GM23338 (cell line): ENCODE data around the gene RTP5. TPM values are rescaled to one million over a fixed set of nuclear protein-coding genes. Genes with fewer than 3 reads are reported as not detected.

Source experiments
- ATAC-seq: fragments of 200-7000 bp; cut with Tn5 transposase; 3 replicates; pipeline ENCODE4 v1.9.1; 2020
- DNase-seq: peaks from one replicate; pipeline ENCODE4 v3.0.0-alpha.2; 2015; ENCODE audit warnings: low spot score
- H2AFZ ChIP-seq: fragments of 200-600 bp; sonication (generic); 2 replicates; pipeline ENCODE4 v1.8.0; 2016; ENCODE audit warnings: antibody characterized with exemption, mild to moderate bottlenecking, moderate library complexity
- H3F3A ChIP-seq: fragments of 200-600 bp; sonication (generic); replicated peaks from 2 replicates; pipeline ENCODE4 v1.8.0; 2017; ENCODE audit warnings: antibody characterized with exemption, mixed run types, low read depth
- H3K27ac ChIP-seq: fragments of 200-600 bp; sonication (generic); 2 replicates; pipeline ENCODE4 v1.6.1; 2016; ENCODE audit warnings: low read depth
- H3K27me3 ChIP-seq: fragments of 200-600 bp; sonication (generic); 2 replicates; pipeline ENCODE4 v1.8.0; 2016; ENCODE audit warnings: mild to moderate bottlenecking, mixed run types, moderate library complexity; ENCODE audit not compliant: insufficient read depth
- H3K36me3 ChIP-seq: fragments of 200-600 bp; sonication (generic); 2 replicates; pipeline ENCODE4 v1.8.0; 2016; ENCODE audit warnings: mild to moderate bottlenecking; ENCODE audit not compliant: insufficient read depth
- H3K4me1 ChIP-seq: fragments of 200-600 bp; sonication (generic); 2 replicates; pipeline ENCODE4 v1.8.0; 2016; ENCODE audit warnings: mild to moderate bottlenecking, moderate library complexity; ENCODE audit not compliant: insufficient read depth
- H3K4me2 ChIP-seq: fragments of 200-600 bp; sonication (generic); 2 replicates; pipeline ENCODE4 v1.7.1; 2017; ENCODE audit warnings: mixed run types
- H3K4me3 ChIP-seq: fragments of 200-600 bp; sonication (generic); 2 replicates; pipeline ENCODE4 v1.6.1; 2016; ENCODE audit warnings: mixed run types
- H3K79me2 ChIP-seq: fragments of 200-600 bp; sonication (generic); replicated peaks from 2 replicates; pipeline ENCODE4 v1.8.0; 2017; ENCODE audit warnings: mild to moderate bottlenecking; ENCODE audit not compliant: insufficient read depth
- H3K9me2 ChIP-seq: fragments of 200-600 bp; sonication (generic); 2 replicates; pipeline ENCODE4 v1.8.0; 2017; ENCODE audit not compliant: insufficient read depth
- H4K20me1 ChIP-seq: fragments of 200-600 bp; sonication (generic); replicated peaks from 2 replicates; pipeline ENCODE4 v1.8.0; 2017; ENCODE audit warnings: mild to moderate bottlenecking; ENCODE audit not compliant: insufficient read depth
- H3K27ac Mint-ChIP-seq: 2 replicates; pipeline ENCODE4 v1.8.0; 2020; ENCODE audit warnings: inconsistent platforms, mild to moderate bottlenecking, moderate library complexity, mixed read lengths
- H3K27me3 Mint-ChIP-seq: 3 replicates; pipeline ENCODE4 v1.8.0; 2022; ENCODE audit warnings: low read depth, mild to moderate bottlenecking, moderate library complexity, mixed read lengths, inconsistent platforms; ENCODE audit not compliant: insufficient read depth, poor library complexity
- H3K36me3 Mint-ChIP-seq: 3 replicates; pipeline ENCODE4 v1.8.0; 2021; ENCODE audit warnings: low read depth, mild to moderate bottlenecking, inconsistent platforms, moderate library complexity, mixed read lengths
- H3K4me1 Mint-ChIP-seq: 3 replicates; pipeline ENCODE4 v1.8.0; 2020; ENCODE audit warnings: mild to moderate bottlenecking, inconsistent platforms, mixed read lengths
- H3K4me3 Mint-ChIP-seq: 3 replicates; pipeline ENCODE4 v1.8.0; 2021; ENCODE audit warnings: moderate library complexity, mild to moderate bottlenecking, inconsistent platforms, mixed read lengths
- H3K9me3 Mint-ChIP-seq: 3 replicates; pipeline ENCODE4 v1.8.0; 2020; ENCODE audit warnings: moderate library complexity, mild to moderate bottlenecking, inconsistent platforms, mixed read lengths
- CREB1 ChIP-seq: fragments of 250-450 bp; sonication (Bioruptor Pico); IDR thresholded peaks from 2 replicates; pipeline ENCODE4 v1.5.0; 2020; ENCODE audit warnings: low read depth, mild to moderate bottlenecking, moderate library complexity
- CTCF ChIP-seq, 2 experiments: fragments of 200-600 bp in 1 of 2; sonication (generic) in 1 of 2; conservative IDR thresholded peaks; 2 replicates each; pipeline versions ENCODE4 v1.5.1 to v1.6.1; 2016 to 2017; ENCODE audit warnings: antibody characterized with exemption in 2 of 2, low read depth in 2 of 2, mild to moderate bottlenecking in 2 of 2, moderate library complexity in 1 of 2
- EZH2 ChIP-seq: fragments of 200-600 bp; sonication (generic); IDR thresholded peaks from one replicate; pipeline ENCODE4 v1.8.0; 2017; ENCODE audit warnings: antibody characterized with exemption, mild to moderate bottlenecking, low read depth; ENCODE audit not compliant: unreplicated experiment
- JUNB ChIP-seq: IDR thresholded peaks from one replicate; pipeline ENCODE4 v1.6.1; 2016; ENCODE audit warnings: antibody characterized with exemption; ENCODE audit not compliant: unreplicated experiment
- NANOG ChIP-seq: IDR thresholded peaks from 2 replicates; pipeline ENCODE4 v1.6.1; 2016; ENCODE audit warnings: antibody characterized with exemption, borderline replicate concordance
- POLR2AphosphoS5 ChIP-seq: IDR thresholded peaks from 2 replicates; pipeline ENCODE4 v1.6.1; 2016; ENCODE audit warnings: antibody characterized with exemption, low read depth
- REST ChIP-seq: IDR thresholded peaks from one replicate; pipeline ENCODE4 v1.6.1; 2018; ENCODE audit warnings: antibody characterized with exemption; ENCODE audit not compliant: unreplicated experiment
- STAT1 ChIP-seq: IDR thresholded peaks from one replicate; pipeline ENCODE4 v1.6.1; 2016; ENCODE audit warnings: antibody characterized with exemption; ENCODE audit not compliant: unreplicated experiment
- ZNF462 ChIP-seq: fragments of 250-450 bp; sonication (Bioruptor Pico); IDR thresholded peaks from 2 replicates; pipeline ENCODE4 v1.5.0; 2020; ENCODE audit warnings: mild to moderate bottlenecking, moderate library complexity
- polyA plus RNA-seq: library from polyadenylated mRNA; unstranded; fragments of >200 nt; fragmentation: Nextera tagmentation; extraction: Ambion mirVana; gene quantifications from 2 replicates; pipeline ENCODE4 v1.2.1, GENCODE V29; 2016
- total RNA-seq: library from RNA; depleted of rRNA; stranded (reverse); fragments of >200 nt; shearing (Covaris generic); gene quantifications from 2 replicates; pipeline ENCODE4 v1.2.3, GENCODE V29; 2014

RTP5 gene
- total and polyA plus RNA-seq, 2 experiments from 2014 or later: not detected

GRCh38 chr2:241870081-241870541 is 582 bp downstream of the RTP5 start:
- Histone ChIP-seq H3K27ac (no peak overlapping the region), H3K4me3 (no peak overlapping the region), H3K79me2 (no peaks in the 10 kb centered on the region), H2AFZ (no peak overlapping the region), H3K36me3 (no peaks in the 10 kb centered on the region), H3K4me1 (no peaks in the 10 kb centered on the region), H3K4me2 (no peak overlapping the region), H4K20me1 (no peaks in the 10 kb centered on the region), H3K9me2 (no peaks in the 10 kb centered on the region), H3F3A (peaks cover 4% of the 10 kb centered on the region; the same call in 1 of the 2 replicates), H3K27me3 (no peaks in the 10 kb centered on the region)
- Mint-ChIP-seq H3K9me3 (peaks cover 11% of the 10 kb centered on the region), H3K36me3 (peaks cover 3% of the 10 kb centered on the region; the same call in 2 of the 3 replicates), H3K4me1 (peaks cover 8% of the 10 kb centered on the region), H3K27me3 (peaks cover 9% of the 10 kb centered on the region), H3K27ac (no peak overlapping the region), H3K4me3 (no peak overlapping the region)
- ATAC-seq (no peak), DNase-seq (no peak)
- TF ChIP-seq REST (no peak), EZH2 (no peak), CREB1 (no peak), CTCF (conservative IDR thresholded peaks at IDR 0.05; ENCODE audit: low read depth in 2 of 2) (no peak), ZNF462 (CRISPR knock-in tag) (no peak), POLR2AphosphoS5 (no peak), NANOG (no peak), STAT1 (no peak), JUNB (no peak)
